CD4-positive, alpha-beta T cell treated with Interleukin-2 at 100 ng/mL for 4 hours (primary cell): ENCODE measurements around the gene RAB28.

Experiments used
- DNase-seq: peaks from one replicate; pipeline ENCODE4 v3.0.0-alpha.2; 2020; ENCODE audit warnings: low spot score

RAB28 gene

GRCh38 chr4:13484122-13484748, at the start of gene RAB28:
Gene RAB28, minus strand, starts transcription at chr4:13484340.
- DNase-seq, result peak; percentile 92

- DNase-seq, result no peak
Measured at GRCh38 chr4:13531625-13531998, 47.5 kb upstream of the RAB28 start.

- DNase-seq, result no peak
Measured at GRCh38 chr4:13530823-13531624, 46.9 kb upstream of the RAB28 start.

- DNase-seq, result no peak
Measured at GRCh38 chr4:13529128-13529919, 45.2 kb upstream of the RAB28 start.

GRCh38 chr4:13528821-13529127, 44.6 kb upstream of the RAB28 start:
- DNase-seq, result no peak

- DNase-seq, result no peak
Measured at GRCh38 chr4:13527981-13528820, 44.1 kb upstream of the RAB28 start.

GRCh38 chr4:13527192-13527980, 43.2 kb upstream of the RAB28 start:
- DNase-seq, result no peak

GRCh38 chr4:13526658-13527057, 42.5 kb upstream of the RAB28 start:
- no peak for DNase-seq

- DNase-seq, result no peak
Measured at GRCh38 chr4:13525606-13526281, 41.6 kb upstream of the RAB28 start.

- DNase-seq, result no peak
Measured at GRCh38 chr4:13524504-13525243, 40.5 kb upstream of the RAB28 start.

- DNase-seq, result no peak
Measured at GRCh38 chr4:13523591-13524503, 39.7 kb upstream of the RAB28 start.

- DNase-seq, result no peak
Measured at GRCh38 chr4:13523105-13523477, 39.0 kb upstream of the RAB28 start.

GRCh38 chr4:13522282-13523104, 38.4 kb upstream of the RAB28 start:
- no peak for DNase-seq

GRCh38 chr4:13521047-13521446, 36.9 kb upstream of the RAB28 start:
- no peak for DNase-seq

GRCh38 chr4:13516315-13516860, 32.2 kb upstream of the RAB28 start:
- no peak for DNase-seq

GRCh38 chr4:13515268-13515667, 31.1 kb upstream of the RAB28 start:
- DNase-seq, result no peak

- no peak for DNase-seq
Measured at GRCh38 chr4:13514722-13515121, 30.6 kb upstream of the RAB28 start.

GRCh38 chr4:13511101-13511500, 27.0 kb upstream of the RAB28 start:
- DNase-seq, result no peak
